DMS114 treated with DMSO at 0.1 percent for 48 hours (cell line): Measurements from ENCODE around the gene ZFP14.

Source experiments
- DNase-seq: peaks from one replicate; lab custom pipeline; 2025; ENCODE audit not compliant: unreplicated experiment; lab: John Stamatoyannopoulos, UW

The ZFP14 gene

DNA sequence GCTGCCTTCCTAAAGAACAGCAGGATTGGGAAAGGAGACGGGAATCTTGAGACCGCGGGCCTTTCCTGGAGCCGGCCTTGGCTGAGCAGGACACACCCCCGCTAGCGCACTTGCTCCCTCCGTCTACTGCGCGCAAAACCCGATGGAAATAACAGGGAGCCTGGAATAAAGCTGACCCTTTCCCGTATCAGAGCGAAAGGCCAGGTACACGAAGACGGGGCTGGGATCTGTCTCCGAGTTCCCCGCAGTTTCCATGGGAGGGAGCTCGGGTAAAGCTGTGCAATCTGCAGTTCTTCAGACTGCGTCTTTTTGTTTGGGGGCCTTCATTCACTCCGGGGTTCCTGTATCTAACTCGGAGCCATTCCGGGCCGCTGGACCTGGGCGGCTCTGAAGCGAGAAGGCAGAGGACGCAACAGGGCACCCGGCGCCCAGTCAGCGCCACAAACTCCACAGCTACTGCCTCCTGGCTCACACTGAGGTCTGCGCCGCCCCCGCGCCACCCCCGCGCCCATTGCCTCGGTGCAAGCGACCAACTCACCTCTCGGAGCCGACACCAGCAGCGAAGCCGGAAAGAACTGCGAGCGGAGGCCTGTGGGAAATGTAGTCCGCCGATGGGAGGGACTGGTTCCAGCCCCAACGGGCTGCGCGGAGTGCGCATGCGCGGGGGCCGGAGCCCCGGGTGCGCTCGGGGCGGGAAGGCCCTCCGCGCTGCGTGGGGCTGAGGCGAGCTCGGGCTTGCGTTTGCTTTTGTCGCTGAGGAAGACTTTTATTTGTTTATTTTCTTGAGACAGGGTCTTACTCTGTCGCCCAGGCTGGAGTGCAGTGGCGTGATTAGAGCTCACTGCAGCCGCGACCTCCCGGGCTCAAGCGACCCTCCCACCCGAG, at the start of gene ZFP14:
ZFP14 (minus strand) TSS at position 577 of the 885 bp plus-strand sequence. CDS start 11,309 bp downstream, outside the sequence.
- DNase-seq: peak; percentile 93

DNA sequence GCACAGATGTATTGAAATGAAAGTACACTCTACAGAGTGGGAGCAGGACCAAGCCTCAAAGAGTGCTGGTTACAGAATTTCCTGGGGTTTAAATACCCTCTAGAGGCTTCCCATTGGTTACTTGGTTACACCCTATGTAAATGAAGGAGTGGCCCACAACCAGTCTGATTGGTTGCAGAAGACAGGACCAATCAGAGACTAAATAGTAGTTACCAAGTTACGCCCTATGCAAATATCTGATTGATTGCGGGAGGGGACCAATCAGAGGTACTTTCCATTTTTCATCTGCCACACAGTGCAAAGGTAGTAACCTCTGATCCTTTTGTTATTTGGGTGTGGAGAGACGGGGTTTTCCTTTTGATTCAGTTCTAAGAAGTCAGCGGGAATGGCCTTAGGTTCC, 44.9 kb upstream of the ZFP14 start:
- no peak for DNase-seq

DNA sequence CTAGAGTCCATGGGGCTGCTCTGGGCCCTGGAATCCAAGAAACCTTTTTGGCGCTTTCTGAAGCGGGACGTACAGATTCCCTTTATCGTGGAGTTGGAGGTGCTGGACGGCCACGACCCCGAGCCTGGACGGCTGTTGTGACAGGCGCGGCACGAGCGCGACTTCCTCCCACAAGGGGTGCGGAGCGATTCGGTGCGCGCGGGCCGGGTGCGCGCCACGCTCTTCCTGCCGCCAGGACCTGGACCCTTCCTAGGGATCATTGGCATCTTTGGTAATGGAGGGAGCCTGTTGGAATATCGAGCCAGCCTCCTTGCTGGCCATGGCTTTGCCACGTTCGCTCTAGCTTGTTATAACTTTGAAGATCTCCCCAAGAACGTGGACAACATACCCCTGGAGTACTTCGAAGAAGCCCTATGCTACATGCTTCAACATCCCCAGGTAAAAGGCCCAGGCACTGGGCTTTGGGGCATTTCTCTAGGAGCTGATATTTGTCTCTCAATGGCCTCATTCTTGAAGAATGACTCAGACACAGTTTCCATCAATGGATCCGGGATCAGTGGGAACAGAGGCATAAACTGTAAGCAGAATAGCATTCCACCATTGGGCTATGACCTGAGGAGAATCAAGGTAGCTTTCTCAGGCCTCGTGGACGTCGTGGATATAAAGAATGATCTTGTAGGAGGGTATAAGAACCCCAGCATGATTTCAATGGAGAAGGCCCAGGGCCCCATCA, 42.9 kb upstream of the ZFP14 start:
- no peak for DNase-seq

DNA sequence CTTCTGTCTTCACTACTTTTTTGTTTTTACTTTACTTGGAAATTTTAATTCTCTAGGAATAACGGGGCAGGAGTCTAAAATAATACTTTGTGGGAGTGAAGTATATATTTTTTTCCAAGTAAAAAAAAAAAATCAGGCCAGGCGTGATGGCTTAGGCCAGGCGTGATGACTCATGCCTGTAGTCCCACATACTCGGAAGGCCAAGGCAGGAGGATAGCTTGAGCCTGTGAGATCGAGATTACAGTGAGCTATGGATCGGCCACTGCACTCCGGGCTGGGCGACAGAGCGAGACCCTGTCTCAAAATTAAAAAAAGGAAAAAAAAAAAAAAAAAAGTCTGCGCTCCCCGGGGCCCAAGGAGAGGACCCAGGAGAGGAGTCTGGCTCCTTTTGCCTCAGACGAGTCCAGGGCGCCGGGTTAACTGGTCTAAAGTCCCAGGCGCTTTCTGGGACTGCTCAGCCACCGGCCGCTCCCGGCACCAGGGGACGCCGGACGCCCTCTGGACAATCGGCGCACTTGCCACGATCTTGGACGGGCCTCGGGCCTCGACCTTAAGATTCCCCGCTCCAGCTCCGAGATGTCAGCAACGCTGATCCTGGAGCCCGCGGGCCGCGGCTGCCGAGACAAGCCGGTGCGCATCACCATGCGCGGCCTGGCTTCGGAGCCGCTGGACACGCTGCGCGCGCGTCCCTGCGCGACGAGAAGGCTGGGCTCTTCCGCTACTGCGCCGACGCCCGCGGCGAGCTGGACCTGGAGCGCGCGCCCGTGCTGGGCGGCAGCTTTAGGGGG, 42.2 kb upstream of the ZFP14 start:
- DNase-seq: no peak

DNA sequence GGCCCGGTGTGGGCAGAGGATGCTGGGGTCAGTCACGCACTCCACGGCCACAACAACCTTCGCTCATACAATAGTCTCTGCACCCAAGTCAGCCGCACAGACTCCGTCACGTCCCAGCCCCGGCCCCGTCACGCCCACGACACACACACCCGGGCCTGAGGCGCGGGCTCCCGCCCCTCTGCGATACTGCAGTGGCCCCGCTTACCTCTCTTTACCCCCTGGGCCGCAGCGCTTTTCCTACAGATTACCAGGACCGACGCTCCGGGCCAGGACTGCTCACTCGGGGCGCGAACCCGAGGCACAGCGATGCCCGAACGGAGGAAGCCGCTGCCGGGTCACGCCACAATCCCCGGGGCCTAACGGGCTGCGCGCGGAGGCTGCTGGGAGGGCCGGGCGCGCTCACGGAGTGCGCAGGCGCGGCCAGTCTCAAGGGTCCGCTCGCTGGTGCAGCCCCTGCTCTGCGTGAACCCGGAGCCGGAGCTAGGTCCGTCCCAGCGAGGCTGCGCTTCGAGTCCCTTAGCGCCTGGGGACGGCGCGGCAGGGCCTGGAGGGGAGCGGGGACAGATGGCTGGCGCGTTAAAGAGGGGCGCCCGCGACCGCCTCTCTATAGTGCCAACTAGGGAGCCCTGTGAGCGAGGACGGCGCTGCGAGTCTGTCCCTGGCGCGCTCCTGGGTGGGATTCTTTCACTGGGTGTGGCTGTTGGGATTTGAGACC, 39.4 kb upstream of the ZFP14 start, which contains the start of gene ZFP82:
ZFP82 (minus strand) TSS at position 358 of the 715 bp plus-strand sequence. CDS start 8,855 bp downstream, outside the sequence.
- DNase-seq: peak; percentile 76

DNA sequence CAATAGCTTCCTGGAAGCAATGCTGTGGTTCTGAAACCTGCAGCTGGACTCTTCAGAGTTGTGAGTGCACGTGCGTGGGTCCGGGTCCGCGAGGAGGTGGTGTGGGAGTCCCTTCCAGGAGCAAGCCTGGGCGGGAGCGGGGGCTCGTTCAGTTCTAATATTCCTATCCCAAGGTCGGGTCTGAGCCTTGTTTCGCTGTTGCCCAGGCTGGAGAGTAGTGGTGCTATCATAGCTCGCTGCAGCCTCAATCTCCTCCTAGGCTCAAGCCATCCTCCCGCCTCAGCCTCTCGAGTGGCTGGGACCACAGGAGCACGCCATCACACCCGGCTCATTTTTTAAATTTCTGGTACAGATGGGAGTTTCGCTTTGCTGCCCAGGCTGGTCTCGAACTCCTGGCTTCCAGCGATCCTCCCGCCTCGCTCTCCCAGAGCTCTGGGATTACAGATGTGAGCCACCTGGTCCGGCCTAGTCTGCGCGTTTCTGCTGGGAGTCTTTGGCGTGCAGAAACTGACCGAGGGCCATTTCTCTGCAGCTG, 38.8 kb upstream of the ZFP14 start:
- no peak for DNase-seq

DNA sequence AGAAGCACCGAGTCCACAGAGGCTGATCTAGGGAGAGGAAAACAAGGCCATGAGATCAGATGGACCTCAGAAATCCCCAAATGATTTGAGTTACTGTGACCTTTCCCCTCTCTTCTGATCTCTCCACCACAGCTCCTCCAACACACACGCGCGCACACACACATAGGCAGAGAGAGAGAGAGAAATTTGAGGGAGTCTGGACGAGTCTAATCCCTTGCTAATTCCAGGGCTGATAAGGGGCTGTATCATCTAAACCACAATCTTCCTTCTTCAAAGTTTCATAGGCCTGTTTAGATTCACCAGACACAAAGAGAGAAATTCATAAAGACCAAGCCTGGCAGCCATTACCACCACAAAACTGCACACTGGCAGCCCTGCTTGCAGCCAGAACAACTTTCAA, 30.8 kb upstream of the ZFP14 start:
- no peak for DNase-seq

DNA sequence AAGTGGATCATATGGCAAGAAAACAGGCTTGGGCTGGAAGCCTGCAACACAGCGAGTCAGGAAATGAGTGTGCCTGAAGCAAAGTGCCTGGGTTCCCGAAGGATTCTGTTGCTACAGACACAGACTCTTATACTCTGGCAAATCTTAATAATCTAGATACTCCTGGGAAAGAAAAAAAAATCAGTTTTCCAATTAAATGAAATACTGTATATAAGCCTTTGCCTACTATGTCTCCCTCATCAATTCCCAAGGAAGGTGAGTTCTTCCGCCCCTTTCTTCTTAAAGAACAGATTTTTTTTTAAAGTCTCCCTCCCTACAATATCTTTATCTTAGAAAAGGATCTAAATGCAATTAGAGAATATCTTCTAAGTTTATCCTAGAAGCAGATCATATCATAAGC, 29.1 kb upstream of the ZFP14 start:
- DNase-seq: no peak

DNA sequence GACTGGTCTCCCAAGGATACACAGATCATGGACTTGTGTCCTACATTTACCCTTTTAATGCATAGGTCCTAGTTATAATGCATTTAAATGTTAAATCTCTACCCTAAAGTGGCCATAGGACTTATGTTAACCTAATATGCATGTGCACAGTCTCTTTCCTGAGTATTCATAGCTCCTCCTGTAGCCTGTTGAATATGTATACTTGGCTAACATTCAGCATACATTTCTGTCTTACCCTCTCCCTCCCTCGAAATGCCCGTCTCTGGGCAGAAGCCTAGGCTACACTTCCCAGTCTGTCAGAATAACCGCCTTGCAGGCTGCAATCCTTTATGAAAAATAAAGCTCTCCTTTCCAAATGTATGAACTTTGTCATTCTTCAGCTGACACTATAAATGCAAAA, 25.5 kb upstream of the ZFP14 start:
- DNase-seq: no peak

DNA sequence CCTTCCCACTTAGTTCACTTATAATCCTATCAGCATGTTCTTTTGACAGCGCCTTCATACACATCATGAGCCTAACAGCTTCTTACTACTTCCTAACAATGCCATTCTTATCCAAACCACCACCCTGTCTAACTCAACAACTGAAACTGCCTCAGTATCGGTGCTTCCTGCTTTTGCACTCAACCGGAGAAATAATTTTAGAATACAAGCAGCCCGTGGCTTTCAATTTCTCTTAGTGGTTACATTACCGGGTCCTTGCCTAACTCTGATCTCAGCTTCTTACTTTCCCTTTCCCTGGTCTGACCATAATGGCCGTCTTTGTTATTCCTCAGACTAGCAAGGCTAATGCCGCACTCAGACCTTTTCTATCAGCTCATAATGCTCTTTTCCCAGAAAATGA, 22.5 kb upstream of the ZFP14 start:
- no peak for DNase-seq

DNA sequence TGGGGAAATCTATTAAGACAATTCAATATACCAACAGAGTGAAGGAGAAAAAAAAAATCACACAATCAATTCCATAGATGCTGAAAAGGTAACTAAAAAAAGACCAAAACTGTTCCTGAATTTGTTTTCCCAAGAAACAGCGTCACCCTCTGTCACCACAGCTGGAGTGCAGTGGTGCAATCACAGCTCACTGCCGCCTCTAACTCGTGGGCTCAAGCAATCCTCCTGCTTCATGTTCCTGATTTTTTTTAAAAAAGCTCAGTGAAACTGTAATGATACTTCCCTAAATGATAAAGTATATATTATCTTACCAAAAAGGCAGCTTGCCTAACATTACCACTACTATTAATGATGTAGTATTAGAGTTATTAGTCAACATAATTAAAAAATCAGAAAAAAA, 19.6 kb upstream of the ZFP14 start:
- DNase-seq: no peak

DNA sequence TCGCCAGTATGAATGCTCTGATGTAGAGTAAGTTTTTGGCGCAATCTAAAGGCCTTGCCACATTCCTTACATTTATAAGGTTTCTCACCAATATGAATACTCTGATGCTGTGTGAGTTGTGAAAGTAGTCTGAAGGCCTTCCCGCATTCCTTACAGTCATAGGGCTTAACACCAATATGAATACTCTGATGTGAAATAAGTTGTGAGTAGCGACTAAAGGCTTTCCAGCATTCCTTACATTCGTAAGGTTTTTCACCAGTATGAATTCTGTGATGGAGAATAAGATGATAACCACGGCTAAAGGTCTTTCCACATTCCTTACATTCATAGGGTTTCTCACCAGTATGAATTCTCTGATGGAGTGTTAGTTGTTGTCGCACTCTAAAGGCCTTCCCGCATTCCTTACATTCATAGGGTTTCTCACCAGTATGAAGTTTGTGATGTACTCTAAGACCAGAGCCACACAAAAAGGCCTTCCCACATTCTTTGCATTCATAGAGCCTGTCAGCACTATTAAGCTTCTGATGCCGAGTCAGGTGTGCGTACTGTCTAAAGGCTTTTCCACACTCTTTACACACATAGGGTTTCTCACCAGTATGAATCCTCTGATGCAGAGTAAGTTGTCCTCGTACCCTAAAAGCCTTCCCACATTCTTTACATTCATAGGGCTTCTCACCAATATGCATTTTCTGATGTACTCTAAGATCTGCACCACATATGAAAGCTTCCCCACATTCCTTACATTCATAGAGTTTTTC, 14.1 kb upstream of the ZFP14 start:
- no peak for DNase-seq

DNA sequence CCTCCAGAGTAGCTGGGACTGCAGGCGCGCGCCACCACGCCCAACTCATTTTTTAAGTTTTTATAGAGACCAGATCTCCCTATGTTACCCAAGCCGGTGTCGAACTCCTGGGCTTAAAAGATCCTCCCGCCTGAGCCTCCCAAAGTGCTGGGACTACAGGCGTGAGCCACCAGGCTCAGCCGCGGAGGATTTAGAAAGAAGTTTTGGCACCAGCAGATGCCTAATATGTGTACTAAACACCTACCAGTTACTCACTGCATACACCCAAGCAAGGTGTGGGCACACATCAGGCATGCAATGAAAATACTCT, 464 bp upstream of the ZFP14 start:
- no peak for DNase-seq

DNA sequence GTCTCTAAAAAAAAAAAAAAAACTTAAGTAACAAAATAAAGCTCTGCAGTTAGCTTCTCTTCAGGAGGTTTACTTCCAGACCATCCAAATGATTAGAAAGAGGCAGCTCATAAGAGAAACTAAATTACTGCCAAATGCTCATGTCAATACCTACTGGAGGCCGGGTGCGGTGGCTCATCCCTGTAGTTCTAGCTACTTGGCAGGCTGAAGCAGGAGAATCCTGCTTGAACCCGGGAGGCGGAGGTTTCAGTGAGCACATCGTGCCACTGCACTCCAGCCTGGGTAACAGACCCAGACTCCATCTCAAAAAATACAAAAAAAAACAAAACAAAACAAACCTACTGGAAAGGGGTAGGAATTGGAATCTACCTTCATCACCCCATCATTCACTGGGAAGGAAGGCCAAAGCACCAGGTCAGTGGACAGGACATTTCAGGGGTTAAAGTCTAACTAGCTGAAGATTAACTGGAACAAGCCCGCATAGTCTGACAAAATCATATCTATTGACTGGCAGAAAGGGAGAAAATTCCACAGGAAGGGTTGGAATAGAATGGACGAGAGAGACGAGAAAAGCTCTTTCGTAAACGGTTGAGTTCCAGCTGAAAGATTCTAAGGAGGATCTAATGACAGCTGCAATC, 1.3 kb downstream of the ZFP14 start:
- DNase-seq: no peak

DNA sequence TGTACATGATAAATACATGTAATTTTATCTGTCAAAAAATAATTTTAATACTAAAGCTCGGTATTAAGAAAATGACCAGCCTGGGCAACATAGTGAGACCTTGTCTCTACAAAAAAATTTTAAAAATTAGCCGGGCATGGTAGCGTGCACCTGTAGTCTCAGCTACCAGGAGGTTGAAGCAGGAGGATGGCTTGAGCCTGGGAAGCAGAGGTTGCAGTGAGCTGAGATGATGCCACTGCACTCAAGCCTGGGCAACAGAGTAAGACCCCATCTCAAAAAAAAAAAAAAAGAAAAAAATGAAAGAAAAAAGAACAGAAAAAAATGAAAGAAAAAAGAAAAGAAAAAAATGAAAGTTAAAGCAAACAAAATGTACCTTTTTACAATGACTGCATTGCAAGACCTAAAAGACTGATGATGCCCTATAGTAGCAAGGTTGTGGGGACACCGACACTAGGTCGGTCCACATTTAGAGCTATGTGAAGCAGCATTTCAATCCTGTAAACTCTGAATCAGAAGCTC, 5.3 kb downstream of the ZFP14 start:
- no peak for DNase-seq

DNA sequence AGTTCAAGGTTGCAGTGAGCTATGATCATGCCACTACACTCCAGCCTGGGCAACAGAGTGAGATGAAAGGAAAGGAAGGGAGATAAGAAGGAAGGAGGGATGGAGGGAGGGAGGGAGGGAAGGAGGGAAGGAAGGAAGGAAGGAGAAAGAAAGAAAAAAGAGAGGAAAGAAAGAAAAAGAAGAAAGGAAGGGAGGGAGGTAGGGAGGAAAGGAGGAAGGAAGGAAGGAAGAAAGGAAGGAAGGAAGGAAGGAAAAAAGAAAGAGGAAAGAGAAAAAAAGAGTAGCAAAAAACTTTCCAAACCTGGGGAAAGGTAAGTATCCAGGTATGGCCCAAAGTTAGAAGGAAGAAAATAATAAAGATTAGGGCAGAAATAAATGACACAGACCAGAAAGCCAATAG, 7.1 kb downstream of the ZFP14 start:
- no peak for DNase-seq

DNA sequence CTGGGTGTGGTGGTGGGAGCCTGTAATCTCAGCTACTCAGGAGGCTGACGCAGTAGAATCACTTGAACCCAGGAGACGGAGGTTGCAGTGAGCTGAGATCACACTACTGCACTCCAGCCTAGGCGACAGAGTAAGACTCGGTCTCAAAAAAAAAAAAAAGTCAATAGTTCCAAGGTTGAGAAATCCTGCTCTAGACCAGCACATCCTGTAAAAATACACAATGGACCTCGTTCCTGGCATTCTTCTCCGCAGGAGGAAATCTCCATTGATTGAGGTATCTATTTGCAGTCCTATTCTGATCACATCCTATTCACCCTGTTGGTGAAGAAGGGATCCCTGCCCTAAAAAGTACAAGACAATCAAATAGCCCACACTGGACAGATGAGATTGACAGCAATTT, 15.2 kb downstream of the ZFP14 start:
- no peak for DNase-seq

DNA sequence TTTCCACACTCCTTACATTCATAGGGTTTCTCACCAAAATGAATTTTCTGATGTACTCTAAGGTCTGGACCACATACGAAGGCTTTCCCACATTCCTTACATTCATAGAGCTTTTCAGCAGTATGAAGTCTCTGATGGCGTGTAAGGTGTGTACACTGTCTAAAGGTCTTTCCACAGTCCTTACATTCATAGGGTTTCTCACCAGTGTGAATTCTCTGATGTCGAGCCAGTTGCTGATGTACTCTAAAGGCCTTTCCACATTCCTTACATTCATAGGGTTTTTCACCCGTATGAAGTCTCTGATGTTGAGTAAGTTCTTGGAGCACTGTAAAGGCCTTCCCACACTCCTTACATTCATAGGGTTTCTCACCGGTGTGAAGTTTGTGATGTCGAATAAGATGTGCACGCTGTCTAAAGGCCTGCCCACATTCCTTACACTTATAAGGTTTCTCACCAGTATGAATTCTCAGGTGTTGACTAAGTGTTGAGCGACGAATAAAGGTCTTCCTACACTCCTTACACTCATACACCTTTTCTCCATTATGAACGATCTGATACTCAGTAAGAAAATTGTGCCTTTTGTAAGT, 38.1 kb downstream of the ZFP14 start:
- DNase-seq: no peak
